SK-N-SH (cell line): ENCODE results near the gene TRIM29. TPM values are rescaled to one million over a fixed set of nuclear protein-coding genes. Genes with fewer than 3 reads are reported as not detected.

Source experiments
- CTCF ChIA-PET: fragments of 300-600, 350-600 bp; formaldehyde crosslinking; extraction: SDS; loops from one replicate; lab custom pipeline; 2021; lab: Yijun Ruan, JAX
- POLR2A ChIA-PET: fragments of 350-600 bp; sonication (Branson Sonifier 250); formaldehyde crosslinking; extraction: SDS; loops from one replicate; lab custom pipeline; 2020; ENCODE audit warnings: antibody characterized with exemption, inconsistent platforms; lab: Yijun Ruan, JAX
- DNase-seq: peaks from one replicate; pipeline ENCODE4 v3.0.0; 2012
- H2AFZ ChIP-seq: fragments of 200-600 bp; sonication (generic); 2 replicates; pipeline ENCODE4 v1.8.1; 2016; ENCODE audit warnings: antibody characterized with exemption, mild to moderate bottlenecking, low read depth
- H3F3A ChIP-seq: fragments of 200-600 bp; sonication (generic); replicated peaks from 2 replicates; pipeline ENCODE3; 2016; ENCODE audit warnings: antibody characterized with exemption, mild to moderate bottlenecking; ENCODE audit not compliant: insufficient read depth
- H3K27ac ChIP-seq, 2 experiments: fragments of 200-500 bp in 1 of 2; fragments of 200-600 bp in 1 of 2; sonication (Bioruptor generic) in 1 of 2; sonication (generic), shearing (Covaris generic) in 1 of 2; 2 replicates each; pipeline versions ENCODE4 v1.5.1 to v1.6.1; 2014 to 2016; ENCODE audit warnings: low read depth in 2 of 2, inconsistent platforms in 1 of 2, low read length in 1 of 2, mild to moderate bottlenecking in 1 of 2, mixed read lengths in 1 of 2
- H3K27me3 ChIP-seq: fragments of 200-600 bp; sonication (generic), shearing (Covaris generic); 2 replicates; pipeline ENCODE4 v1.6.1; 2016; ENCODE audit warnings: mixed run types; ENCODE audit not compliant: insufficient read depth
- H3K36me3 ChIP-seq, 2 experiments: fragments of 200-500 bp in 1 of 2; fragments of 200-600 bp in 1 of 2; sonication (Bioruptor generic) in 1 of 2; sonication (generic) in 1 of 2; replicated peaks in 1 of 2; 2 replicates each; pipeline versions ENCODE3 to v1.5.1; 2014 to 2016; ENCODE audit warnings: low read length in 1 of 2, mild to moderate bottlenecking in 1 of 2; ENCODE audit not compliant: insufficient read depth in 2 of 2, control insufficient read depth in 1 of 2
- H3K4me1 ChIP-seq, 2 experiments: fragments of 200-500 bp in 1 of 2; fragments of 200-600 bp in 1 of 2; sonication (Bioruptor generic) in 1 of 2; sonication (generic), shearing (Covaris generic) in 1 of 2; 2 replicates each; pipeline versions ENCODE4 v1.5.1 to v1.6.1; 2014 to 2016; ENCODE audit warnings: low read depth in 1 of 2, low read length in 1 of 2, mixed run types in 1 of 2; ENCODE audit not compliant: insufficient read depth in 2 of 2, control insufficient read depth in 1 of 2
- H3K4me2 ChIP-seq: fragments of 200-600 bp; sonication (generic), shearing (Covaris generic); 2 replicates; pipeline ENCODE4 v1.6.1; 2017; ENCODE audit warnings: mixed run types
- H3K4me3 ChIP-seq, 2 experiments: fragments of 200-500 bp in 1 of 2; fragments of 200-600 bp in 1 of 2; sonication (Bioruptor generic) in 1 of 2; sonication (generic), shearing (Covaris generic) in 1 of 2; 2 replicates each; pipeline versions ENCODE4 v1.5.1 to v1.8.1; 2014 to 2016; ENCODE audit warnings: low read depth in 2 of 2, inconsistent platforms in 1 of 2, low read length in 1 of 2, mild to moderate bottlenecking in 1 of 2, mixed read lengths in 1 of 2, moderate library complexity in 1 of 2
- H3K79me2 ChIP-seq: fragments of 200-600 bp; sonication (generic); 2 replicates; pipeline ENCODE4 v1.8.1; 2017; ENCODE audit warnings: mild to moderate bottlenecking; ENCODE audit not compliant: insufficient read depth
- H3K9ac ChIP-seq: fragments of 200-600 bp; sonication (generic); 2 replicates; pipeline ENCODE4 v1.6.1; 2017; ENCODE audit warnings: mixed run types
- H3K9me2 ChIP-seq: fragments of 200-600 bp; sonication (generic); 2 replicates; pipeline ENCODE4 v1.6.1; 2017; ENCODE audit warnings: mixed run types
- H3K9me3 ChIP-seq: fragments of 200-600 bp; sonication (generic); 2 replicates; pipeline ENCODE4 v1.6.1; 2017; ENCODE audit warnings: mixed run types, mild to moderate bottlenecking, moderate library complexity
- H4K20me1 ChIP-seq: fragments of 200-600 bp; sonication (generic); 2 replicates; pipeline ENCODE4 v1.6.1; 2017; ENCODE audit warnings: mild to moderate bottlenecking, mixed run types; ENCODE audit not compliant: insufficient read depth
- ELF1 ChIP-seq: IDR thresholded peaks from 2 replicates; pipeline ENCODE4 v1.4.0; 2012
- EZH2phosphoT487 ChIP-seq: fragments of 200-600 bp; sonication (generic); IDR thresholded peaks from 2 replicates; pipeline ENCODE4 v1.6.1; 2017; ENCODE audit warnings: low read depth, mixed run types, mild to moderate bottlenecking, antibody characterized with exemption, moderate library complexity, borderline replicate concordance
- FOSL2 ChIP-seq: IDR thresholded peaks from 2 replicates; pipeline ENCODE4 v1.4.0; 2012; ENCODE audit warnings: low read depth, mild to moderate bottlenecking, moderate library complexity, borderline replicate concordance
- FOXJ3 ChIP-seq: sonication (generic); formaldehyde crosslinking; IDR thresholded peaks from 2 replicates; pipeline ENCODE4 v1.5.1; 2020; ENCODE audit warnings: mild to moderate bottlenecking, missing genetic modification reagents
- FOXM1 ChIP-seq: IDR thresholded peaks from 2 replicates; pipeline ENCODE4 v1.4.0; 2012; ENCODE audit warnings: low read depth, mild to moderate bottlenecking
- GABPA ChIP-seq: IDR thresholded peaks from 2 replicates; pipeline ENCODE4 v1.4.0; 2012; ENCODE audit warnings: low read depth, mild to moderate bottlenecking
- GATA2 ChIP-seq: sonication (generic); formaldehyde crosslinking; IDR thresholded peaks from 2 replicates; pipeline ENCODE4 v1.5.0; 2020; ENCODE audit warnings: mild to moderate bottlenecking, missing genetic modification reagents
- IRF3 ChIP-seq: fragments of 150-350 bp; IDR thresholded peaks from 2 replicates; pipeline ENCODE4 v1.6.1; 2016; ENCODE audit warnings: mild to moderate bottlenecking, low read depth, low read length
- JUND ChIP-seq: IDR thresholded peaks from 2 replicates; pipeline ENCODE4 v1.4.0; 2012
- TEAD4 ChIP-seq: IDR thresholded peaks from 2 replicates; pipeline ENCODE4 v1.4.0; 2012; ENCODE audit warnings: mild to moderate bottlenecking, borderline replicate concordance; ENCODE audit not compliant: insufficient read depth
- USF1 ChIP-seq: IDR thresholded peaks from 2 replicates; pipeline ENCODE4 v1.4.0; 2012; ENCODE audit warnings: low read depth, borderline replicate concordance
- YY1 ChIP-seq: IDR thresholded peaks from 2 replicates; pipeline ENCODE4 v1.4.0; 2012; ENCODE audit warnings: low read depth, mild to moderate bottlenecking
- ZBTB33 ChIP-seq: IDR thresholded peaks from 2 replicates; pipeline ENCODE4 v1.4.0; 2012; ENCODE audit warnings: low read depth, borderline replicate concordance
- WGBS: methylation state at CpG from one replicate; pipeline ENCODE4 v1.1.6; 2017; ENCODE audit warnings: low lambda C conversion rate; 5-methylcytosine and 5-hydroxymethylcytosine counted together
- polyA plus RNA-seq, 3 experiments: library from polyadenylated mRNA; depleted of rRNA; stranded (reverse); fragments of >200 nt; gene quantifications; 2 replicates each; pipeline ENCODE4 v1.2.3, GENCODE V29; 2012

Gene TRIM29
- polyA plus RNA-seq, 1 of the 3 experiments (the other 2 are of a cell fraction), result 0.03 TPM

- 78% methylated on average over 1 of the region's 7 CpGs for WGBS
- no peaks in the 10 kb centered on the region for H3K36me3 ChIP-seq
- POLR2A ChIA-PET, result interaction anchor here (0.8 kb wide), 1 partner anchor 21 kb away, joined by 3 read pairs; no protein-coding TSS in a partner anchor
- no peak overlapping the region for H2AFZ ChIP-seq
- H3K27me3 ChIP-seq, result peaks cover 7% of the 10 kb centered on the region; the same call in 1 of the 2 replicates
- H3K4me1 ChIP-seq, result no peaks in the 10 kb centered on the region; a peak in 1 of 4 replicates
- no peaks in the 10 kb centered on the region for H3K79me2 ChIP-seq
- CTCF ChIA-PET, result interaction anchor here (1.8 to 2.0 kb wide), 2 partner anchors 9 to 12 kb away, joined by 5 to 13 read pairs; no protein-coding TSS in a partner anchor
- H3K9ac ChIP-seq, result no peak overlapping the region
- TF ChIP-seq USF1, result no peak
- TF ChIP-seq FOSL2, result no peak
- TF ChIP-seq GATA2 (CRISPR knock-in tag), result no peak
- no peak for TF ChIP-seq ZBTB33
- no peak for TF ChIP-seq YY1
- TF ChIP-seq FOXM1, result no peak
- no peak for TF ChIP-seq IRF3
- TF ChIP-seq EZH2phosphoT487, result no peak
- TF ChIP-seq TEAD4, result no peak
- TF ChIP-seq GABPA, result no peak
- no peak overlapping the region for H3K27ac ChIP-seq
- H3K4me2 ChIP-seq, result no peak overlapping the region
- H4K20me1 ChIP-seq, result no peaks in the 10 kb centered on the region
- no peak overlapping the region for H3K4me3 ChIP-seq
- H3F3A ChIP-seq, result no peaks in the 10 kb centered on the region
- no peaks in the 10 kb centered on the region for H3K9me2 ChIP-seq
- no peaks in the 10 kb centered on the region for H3K9me3 ChIP-seq
- DNase-seq, result no peak
These were observed 20.9 kb downstream of the TRIM29 start for GRCh38 chr11:120116966-120117365.

GRCh38 chr11:120115272-120116000, 22.5 kb downstream of the TRIM29 start:
- H3K4me1 ChIP-seq, result no peaks in the 10 kb centered on the region; a peak in 1 of 4 replicates
- H3K79me2 ChIP-seq, result no peaks in the 10 kb centered on the region
- peaks cover 7% of the 10 kb centered on the region; the same call in 1 of the 2 replicates for H3K27me3 ChIP-seq
- no peaks in the 10 kb centered on the region for H3K36me3 ChIP-seq
- H3K9me2 ChIP-seq, result no peaks in the 10 kb centered on the region
- no peak overlapping the region for H3K4me2 ChIP-seq
- no peak overlapping the region for H3K4me3 ChIP-seq
- H3K27ac ChIP-seq, result no peak overlapping the region
- no peak for TF ChIP-seq YY1
- TF ChIP-seq JUND, result no peak
- no peak for TF ChIP-seq ZBTB33
- TF ChIP-seq ELF1, result no peak
- no peak for TF ChIP-seq FOXJ3 (CRISPR knock-in tag)
- no peak overlapping the region for H2AFZ ChIP-seq
- DNase-seq, result no peak
- no peak overlapping the region for H3K9ac ChIP-seq
- WGBS, result 65% methylated on average over 13 of the region's 20 CpGs
- ChIA-PET POLR2A (no interaction called here), CTCF (interaction anchor here (1.0 to 1.5 kb wide), 2 partner anchors 17 to 53 kb away, joined by 3 read pairs; no protein-coding TSS in a partner anchor)
- no peaks in the 10 kb centered on the region for H3F3A ChIP-seq
- H4K20me1 ChIP-seq, result no peaks in the 10 kb centered on the region
- H3K9me3 ChIP-seq, result no peaks in the 10 kb centered on the region
